Mucosa of descending colon (tissue), 3 donors: Measurements from ENCODE around the gene FA2H. TPM values are rescaled to one million over a fixed set of nuclear protein-coding genes. Genes with fewer than 3 reads are reported as not detected.

ENCODE experiments used
- ATAC-seq: fragments of 200-7000 bp; cut with Tn5 transposase; one replicate; pipeline ENCODE4 v1.9.1; 2020; ENCODE audit warnings: mild to moderate bottlenecking, moderate library complexity
- DNase-seq, 3 donors: peaks; one replicate each; pipeline ENCODE4 v3.0.0-alpha.2; 2020
- H3K36me3 ChIP-seq: fragments of 200-600 bp; one replicate; pipeline ENCODE4 v1.8.0; 2021; ENCODE audit warnings: low read depth, mild to moderate bottlenecking
- H3K4me1 ChIP-seq: fragments of 200-600 bp; one replicate; pipeline ENCODE4 v1.8.0; 2021; ENCODE audit warnings: low read depth, mild to moderate bottlenecking
- H3K4me3 ChIP-seq: fragments of 200-600 bp; one replicate; pipeline ENCODE4 v1.8.0; 2021; ENCODE audit warnings: mild to moderate bottlenecking
- H3K9me3 ChIP-seq: fragments of 200-600 bp; one replicate; pipeline ENCODE4 v1.8.0; 2021; ENCODE audit warnings: mild to moderate bottlenecking
- intact Hi-C, 2 donors: fragments of 100-400 bp; cut with DNase I in 1 of 2; cut with micrococcal nuclease in 1 of 2; formaldehyde crosslinking; loops; one replicate each; pipeline versions ENCODE4 v1.11.0 to v1.11.1; 2022; cut with DNase I, micrococcal nuclease
- total RNA-seq, 3 donors: library from RNA; stranded (reverse); fragmentation: NEBNext Ultra II Directional in 2 of 3; extraction: Animal tissue kit (Norgen Biotek cat#: 25700) in 2 of 3; gene quantifications; one replicate each; pipeline versions ENCODE4 v1.2.1 to v1.2.4, GENCODE V29; 2021 to 2023
- TF ChIP-seq, protein P1 (sequence below): fragments of 200-600 bp; IDR thresholded peaks from one replicate; pipeline ENCODE4 v1.8.0; 2022; ENCODE audit warnings: antibody characterized with exemption, mild to moderate bottlenecking
- donor health status: DM: no; HTN: no; CAD: no; lungs with moderate emphysema.
- donor health status: DM: no; HTN: no; CAD: no.
- donor health status: DM: no; HTN: yes; CAD: no.

FA2H gene
- total RNA-seq, 3 donors from 2014 or later = 17.3 to 60.0 (median 44.0) TPM

DNA sequence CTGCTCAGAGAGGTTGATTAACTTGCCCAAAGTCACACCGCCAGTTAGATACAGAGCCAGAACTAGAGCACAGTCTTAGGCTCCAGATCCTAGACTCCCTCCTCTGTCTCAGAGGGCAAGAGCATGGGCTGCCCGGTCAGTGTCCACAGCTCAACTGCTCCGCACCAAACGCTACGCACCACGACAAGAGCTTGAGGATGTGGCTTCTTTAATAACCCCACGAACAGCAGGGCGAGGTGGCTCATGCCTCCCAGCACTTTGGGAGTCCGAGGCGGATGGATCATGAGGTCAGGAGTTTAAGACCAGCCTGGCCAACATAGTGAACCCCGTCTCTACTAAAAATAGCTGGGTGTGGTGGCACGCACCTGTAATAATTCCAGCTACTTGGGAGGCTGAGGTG lies 21.4 kb downstream of the FA2H start:
- H3K36me3 ChIP-seq = no peaks in the 10 kb centered on the region
- peak in 1 of 3 donors; percentile 1 for DNase-seq
- intact Hi-C loops = no loop called here
- no peaks in the 10 kb centered on the region for H3K4me1 ChIP-seq
- TF ChIP-seq, protein P1, sequence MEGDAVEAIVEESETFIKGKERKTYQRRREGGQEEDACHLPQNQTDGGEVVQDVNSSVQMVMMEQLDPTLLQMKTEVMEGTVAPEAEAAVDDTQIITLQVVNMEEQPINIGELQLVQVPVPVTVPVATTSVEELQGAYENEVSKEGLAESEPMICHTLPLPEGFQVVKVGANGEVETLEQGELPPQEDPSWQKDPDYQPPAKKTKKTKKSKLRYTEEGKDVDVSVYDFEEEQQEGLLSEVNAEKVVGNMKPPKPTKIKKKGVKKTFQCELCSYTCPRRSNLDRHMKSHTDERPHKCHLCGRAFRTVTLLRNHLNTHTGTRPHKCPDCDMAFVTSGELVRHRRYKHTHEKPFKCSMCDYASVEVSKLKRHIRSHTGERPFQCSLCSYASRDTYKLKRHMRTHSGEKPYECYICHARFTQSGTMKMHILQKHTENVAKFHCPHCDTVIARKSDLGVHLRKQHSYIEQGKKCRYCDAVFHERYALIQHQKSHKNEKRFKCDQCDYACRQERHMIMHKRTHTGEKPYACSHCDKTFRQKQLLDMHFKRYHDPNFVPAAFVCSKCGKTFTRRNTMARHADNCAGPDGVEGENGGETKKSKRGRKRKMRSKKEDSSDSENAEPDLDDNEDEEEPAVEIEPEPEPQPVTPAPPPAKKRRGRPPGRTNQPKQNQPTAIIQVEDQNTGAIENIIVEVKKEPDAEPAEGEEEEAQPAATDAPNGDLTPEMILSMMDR = no peak
- ATAC-seq = no peak
- H3K4me3 ChIP-seq = no peak overlapping the region
- H3K9me3 ChIP-seq = no peaks in the 10 kb centered on the region

DNA sequence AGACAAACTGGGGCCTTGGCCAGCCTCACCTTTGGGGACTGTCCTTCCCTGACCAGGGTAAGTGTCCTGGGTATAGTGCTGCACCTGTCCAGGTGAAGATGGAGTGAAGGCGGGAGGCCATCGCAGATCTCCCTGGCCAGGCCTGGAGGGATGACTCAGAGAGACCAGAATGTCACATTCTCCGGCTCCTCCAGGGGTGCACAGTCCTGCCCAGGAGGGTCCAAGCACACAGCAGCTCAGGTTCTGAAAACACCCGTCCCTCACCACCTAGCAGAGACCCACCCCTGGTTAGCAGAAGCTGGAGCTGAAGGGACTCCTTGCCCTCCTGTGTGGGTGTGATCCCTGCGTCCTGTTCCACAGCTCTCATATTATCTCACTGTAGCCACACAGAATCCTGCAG lies 21.9 kb downstream of the FA2H start:
- intact Hi-C loops = no loop called here
- TF ChIP-seq, protein P1 = no peak
- ATAC-seq = no peak
- DNase-seq = peak in 1 of 3 donors; percentile 12
- Histone ChIP-seq H3K36me3 (no peaks in the 10 kb centered on the region), H3K4me3 (no peak overlapping the region), H3K9me3 (no peaks in the 10 kb centered on the region), H3K4me1 (no peaks in the 10 kb centered on the region)

DNA sequence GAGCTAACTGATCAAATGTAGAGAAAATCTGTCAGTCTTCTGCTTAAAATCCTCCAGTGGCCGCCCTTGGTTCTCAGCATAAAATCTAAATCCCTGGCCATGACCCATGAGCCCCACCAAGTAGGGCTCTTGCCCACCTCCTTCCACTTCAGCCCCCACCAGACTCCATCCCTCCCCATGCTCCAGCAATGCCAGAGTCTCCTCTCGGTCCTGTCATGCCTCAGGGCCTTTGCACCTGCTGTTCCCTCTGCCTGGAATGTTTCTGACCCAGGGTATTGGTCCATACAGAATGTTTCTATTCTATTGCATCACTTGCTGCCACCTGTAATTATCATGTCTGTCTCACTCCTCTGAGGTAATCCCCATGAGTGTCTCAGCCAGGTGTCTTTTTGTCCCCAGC lies 22.4 kb downstream of the FA2H start:
- Histone ChIP-seq H3K4me1 (no peaks in the 10 kb centered on the region), H3K36me3 (no peaks in the 10 kb centered on the region), H3K9me3 (no peaks in the 10 kb centered on the region), H3K4me3 (no peak overlapping the region)
- DNase-seq = peak in 1 of 3 donors; percentile 1
- intact Hi-C loops = no loop called here
- TF ChIP-seq, protein P1 = no peak
- no peak for ATAC-seq

DNA sequence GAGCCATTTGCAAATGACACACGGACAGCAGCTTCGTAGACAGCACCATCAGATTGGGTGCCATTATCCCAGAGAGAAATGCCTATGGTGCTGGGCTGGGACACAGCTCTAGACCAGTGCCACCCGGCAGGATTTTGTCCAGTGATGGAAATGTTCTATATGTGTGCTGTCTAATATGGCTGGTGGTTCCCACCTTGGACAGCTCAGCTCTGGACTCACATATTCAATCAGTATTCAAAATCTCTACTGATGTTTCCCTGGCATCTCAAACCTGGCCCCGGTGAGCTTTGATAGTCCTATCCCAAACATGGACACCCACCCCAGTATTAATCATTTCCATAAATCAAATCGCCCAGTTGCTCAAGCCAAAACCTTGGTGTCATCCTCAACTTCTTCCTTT lies 23.0 kb downstream of the FA2H start:
- no peak for DNase-seq
- no peak overlapping the region for H3K4me3 ChIP-seq
- TF ChIP-seq, protein P1 = no peak
- ATAC-seq = no peak
- no peaks in the 10 kb centered on the region for H3K4me1 ChIP-seq
- no peaks in the 10 kb centered on the region for H3K36me3 ChIP-seq
- no peaks in the 10 kb centered on the region for H3K9me3 ChIP-seq
- intact Hi-C loops = no loop called here

DNA sequence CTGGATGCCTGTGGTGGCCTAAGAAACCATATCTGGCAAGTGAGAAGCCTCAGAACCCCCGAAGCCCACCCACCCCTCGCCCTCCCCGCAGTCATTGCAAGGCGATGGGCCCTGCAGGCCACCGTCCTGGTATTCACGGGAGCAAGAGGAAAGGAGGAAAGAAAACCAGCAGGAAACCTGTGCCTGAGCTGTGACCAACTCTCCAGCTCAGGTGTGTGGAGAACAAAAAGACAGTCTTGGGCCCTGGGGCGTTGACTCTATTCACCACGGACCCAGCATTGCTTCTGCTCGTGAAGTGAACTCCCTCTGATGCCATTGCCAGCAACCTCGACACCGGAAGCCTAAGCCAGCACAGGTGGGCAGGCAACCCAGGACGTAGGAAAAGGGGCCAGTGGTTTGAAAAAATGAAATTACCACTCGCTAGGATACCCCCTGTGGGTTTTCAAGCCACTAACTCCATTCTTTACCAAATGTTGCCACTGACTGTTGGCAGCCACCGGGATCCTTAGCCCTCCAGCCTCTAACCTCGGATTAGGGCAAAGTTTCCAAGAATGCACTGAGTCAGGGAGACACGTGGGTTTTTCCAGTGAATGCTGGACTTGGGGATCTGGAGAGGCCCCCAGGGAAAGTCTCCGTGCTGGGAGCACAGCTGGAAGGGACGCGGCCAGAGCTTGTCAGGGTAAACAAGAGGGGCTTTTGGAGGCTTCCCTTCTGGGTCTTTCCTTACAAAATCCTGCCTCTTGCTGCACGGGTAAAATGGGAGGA lies 25.1 kb downstream of the FA2H start:
- TF ChIP-seq, protein P1 = no peak
- no peaks in the 10 kb centered on the region for H3K9me3 ChIP-seq
- peak in 1 of 3 donors; percentile 14 for DNase-seq
- H3K4me1 ChIP-seq = no peaks in the 10 kb centered on the region
- H3K4me3 ChIP-seq = no peak overlapping the region
- intact Hi-C loops = no loop called here
- no peak for ATAC-seq
- no peaks in the 10 kb centered on the region for H3K36me3 ChIP-seq
